Umbilical cord (tissue), 2 donors: Measurements from ENCODE around the gene TRABD2A. TPM values are rescaled to one million over a fixed set of nuclear protein-coding genes. Genes with fewer than 3 reads are reported as not detected.

ENCODE experiments used
- DNase-seq: peaks from one replicate; pipeline ENCODE4 v3.0.0-alpha.2; 2015; ENCODE audit warnings: low spot score
- total RNA-seq: library from RNA; depleted of rRNA; stranded (reverse); fragments of >200 nt; gene quantifications from one replicate; pipeline ENCODE4 v1.2.3, GENCODE V29; 2014; ENCODE audit warnings: low replicate concordance; ENCODE audit not compliant: insufficient read depth

TRABD2A gene
- total RNA-seq, 1 donor from 2014 or later = 4.8 TPM

- no peak for DNase-seq
These were observed 30.4 kb downstream of the TRABD2A start for GRCh38 chr2:84850471-84850870.

GRCh38 chr2:84849271-84849952, 31.5 kb downstream of the TRABD2A start:
- DNase-seq = no peak

- no peak for DNase-seq
These were observed 33.4 kb downstream of the TRABD2A start for GRCh38 chr2:84847326-84848050.

- DNase-seq = no peak
These were observed 34.1 kb downstream of the TRABD2A start for GRCh38 chr2:84846741-84847142.

- DNase-seq = no peak
These were observed 34.7 kb downstream of the TRABD2A start for GRCh38 chr2:84846041-84846663.

- DNase-seq = no peak
These were observed 36.7 kb downstream of the TRABD2A start for GRCh38 chr2:84844141-84844540.

- no peak for DNase-seq
These were observed 39.3 kb downstream of the TRABD2A start for GRCh38 chr2:84841577-84841976.

GRCh38 chr2:84840306-84840705, 40.6 kb downstream of the TRABD2A start:
- DNase-seq = no peak

- no peak for DNase-seq
These were observed 41.0 kb downstream of the TRABD2A start for GRCh38 chr2:84839851-84840250.

GRCh38 chr2:84838434-84839145, 42.3 kb downstream of the TRABD2A start:
- no peak for DNase-seq

- no peak for DNase-seq
These were observed 44.7 kb downstream of the TRABD2A start for GRCh38 chr2:84836215-84836614.

GRCh38 chr2:84833481-84834150, 47.3 kb downstream of the TRABD2A start:
- DNase-seq = no peak

- DNase-seq = peak; percentile 16
These were observed 48.0 kb downstream of the TRABD2A start for GRCh38 chr2:84832772-84833461.

- no peak for DNase-seq
These were observed 50.0 kb downstream of the TRABD2A start for GRCh38 chr2:84830758-84831500.

GRCh38 chr2:84830095-84830494, 50.8 kb downstream of the TRABD2A start:
- DNase-seq = peak; percentile 41

- DNase-seq = no peak
These were observed 51.2 kb downstream of the TRABD2A start for GRCh38 chr2:84829693-84830092.

GRCh38 chr2:84827978-84828575, 52.8 kb downstream of the TRABD2A start:
- no peak for DNase-seq

GRCh38 chr2:84823788-84824187, 57.1 kb downstream of the TRABD2A start:
- no peak for DNase-seq

- DNase-seq = no peak
These were observed 57.7 kb downstream of the TRABD2A start for GRCh38 chr2:84823229-84823628.

- DNase-seq = no peak
These were observed 59.1 kb downstream of the TRABD2A start for GRCh38 chr2:84821806-84822205.
